NCI-H1436 (cell line): ENCODE data around the gene PURA.
A peak's percentile ranks its signal among the peaks of the same experiment; 100 is the strongest.

Experiments
- DNase-seq: peaks from one replicate; lab custom pipeline; 2025; lab: John Stamatoyannopoulos, UW

PURA gene

DNA sequence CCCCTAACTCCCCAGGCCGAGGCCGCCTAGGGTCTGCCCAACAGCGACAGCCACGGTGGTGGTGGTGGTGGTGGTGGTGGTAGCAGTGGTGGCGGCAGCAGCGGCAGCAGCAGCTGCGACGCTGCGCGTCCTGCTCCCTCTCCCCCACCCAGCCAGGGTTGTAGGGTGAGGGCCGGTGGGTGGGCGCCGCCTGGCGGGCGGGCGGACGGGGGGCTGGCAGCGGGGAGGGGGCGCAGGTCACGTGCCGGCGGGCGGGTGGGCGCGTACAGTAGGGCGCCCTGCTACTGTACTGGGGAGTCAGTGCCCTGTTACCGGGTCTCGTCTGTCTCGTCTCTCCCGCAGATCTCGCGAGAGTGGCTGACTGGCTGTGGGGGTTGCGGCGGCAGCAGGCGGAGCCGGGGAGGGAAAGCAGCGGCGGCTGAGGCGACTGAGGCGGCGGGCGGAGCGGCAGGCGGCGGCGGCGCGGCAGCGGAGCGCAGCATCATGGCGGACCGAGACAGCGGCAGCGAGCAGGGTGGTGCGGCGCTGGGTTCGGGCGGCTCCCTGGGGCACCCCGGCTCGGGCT is at the start of gene PURA:
Gene PURA, plus strand, starts transcription at position 411 of the 565 bp plus-strand sequence. Its CDS starts 73 bp downstream, at position 484.
- DNase-seq = peak; percentile 92

DNA sequence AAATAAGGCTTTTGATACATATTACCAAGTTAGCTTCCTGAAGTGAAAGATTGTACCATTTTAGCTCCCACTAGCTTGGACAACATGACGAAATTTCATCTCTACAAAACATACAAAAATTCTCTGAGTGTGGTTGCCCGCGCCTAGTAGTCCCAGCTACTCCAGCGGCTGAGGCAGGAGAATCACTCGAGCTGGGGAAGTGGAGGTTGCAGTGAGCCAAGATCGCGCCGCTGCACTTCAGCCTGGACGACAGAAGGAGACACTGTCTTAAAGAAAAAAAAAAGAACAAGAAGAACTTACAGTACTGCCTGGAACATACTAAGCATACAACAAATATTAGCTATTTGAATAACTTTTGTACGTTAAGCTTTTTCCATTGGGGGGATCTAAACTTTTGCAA is 41.1 kb upstream of the PURA start:
- no peak for DNase-seq

DNA sequence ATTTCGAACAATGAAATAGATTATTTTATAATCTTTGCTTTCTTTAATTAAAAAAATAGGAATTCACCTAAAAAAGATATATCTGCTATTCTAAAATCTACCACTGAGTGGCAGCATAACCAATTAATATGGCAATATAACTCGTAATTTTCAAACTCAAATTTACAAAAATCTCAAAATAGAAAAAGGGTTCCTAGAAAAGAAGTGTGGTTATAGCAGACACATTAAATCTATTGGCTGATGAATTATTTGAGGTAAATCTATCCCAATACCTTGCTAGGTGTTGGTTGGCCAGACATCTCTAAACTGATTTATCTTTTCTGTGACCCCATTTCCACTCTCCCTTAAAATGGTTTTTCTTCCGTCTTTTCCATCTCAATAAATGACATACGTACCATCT is 40.6 kb upstream of the PURA start:
- peak; percentile 1 for DNase-seq

DNA sequence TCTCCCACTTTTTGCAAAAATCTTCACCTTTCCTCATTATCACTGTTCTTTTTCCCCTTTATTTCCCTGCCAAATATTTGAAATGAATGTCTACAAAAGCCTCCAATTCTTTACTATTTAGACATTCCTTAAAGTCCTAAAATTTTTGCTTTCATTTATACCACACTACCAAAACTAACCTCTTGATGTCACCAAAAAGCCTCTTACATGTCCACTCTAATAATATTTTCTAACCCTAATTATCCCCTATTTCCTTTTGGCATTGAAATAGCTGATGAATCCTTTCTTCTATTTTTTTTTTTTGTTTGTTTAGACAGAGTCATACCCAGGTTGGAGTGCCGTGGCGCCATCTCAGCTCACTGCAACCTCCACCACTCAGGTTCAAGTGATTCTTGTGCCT is 38.5 kb upstream of the PURA start:
- DNase-seq = peak; percentile 5

- DNase-seq = no peak
These were observed 37.8 kb upstream of the PURA start for GRCh38 chr5:140076142-140076541.

GRCh38 chr5:140076788-140077187 is 37.1 kb upstream of the PURA start:
- no peak for DNase-seq

GRCh38 chr5:140083120-140083519 is 30.8 kb upstream of the PURA start:
- DNase-seq = no peak

- DNase-seq = no peak
These were observed 30.3 kb upstream of the PURA start for GRCh38 chr5:140083650-140084049.

- no peak for DNase-seq
These were observed 29.4 kb upstream of the PURA start for GRCh38 chr5:140084541-140084940.

DNA sequence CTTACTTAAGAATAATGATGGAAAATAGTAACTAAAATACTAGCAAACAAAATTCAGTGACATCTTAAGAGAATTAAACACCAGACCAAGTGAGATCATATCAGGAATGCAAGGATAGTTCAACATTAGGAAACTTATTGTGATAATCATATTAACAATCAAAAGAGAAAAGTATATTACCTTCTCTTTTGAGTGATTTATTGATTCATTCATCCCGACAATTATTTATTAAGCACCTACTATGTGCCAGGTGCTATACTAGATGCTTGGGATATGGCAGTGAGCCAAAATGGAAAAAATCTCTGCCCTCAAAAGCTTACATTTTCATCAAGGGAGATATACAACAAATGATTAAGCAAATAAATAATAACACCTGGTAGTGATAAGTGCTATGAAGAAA is 23.7 kb upstream of the PURA start:
- no peak for DNase-seq

- no peak for DNase-seq
These were observed 20.7 kb upstream of the PURA start for GRCh38 chr5:140093179-140093578.

DNA sequence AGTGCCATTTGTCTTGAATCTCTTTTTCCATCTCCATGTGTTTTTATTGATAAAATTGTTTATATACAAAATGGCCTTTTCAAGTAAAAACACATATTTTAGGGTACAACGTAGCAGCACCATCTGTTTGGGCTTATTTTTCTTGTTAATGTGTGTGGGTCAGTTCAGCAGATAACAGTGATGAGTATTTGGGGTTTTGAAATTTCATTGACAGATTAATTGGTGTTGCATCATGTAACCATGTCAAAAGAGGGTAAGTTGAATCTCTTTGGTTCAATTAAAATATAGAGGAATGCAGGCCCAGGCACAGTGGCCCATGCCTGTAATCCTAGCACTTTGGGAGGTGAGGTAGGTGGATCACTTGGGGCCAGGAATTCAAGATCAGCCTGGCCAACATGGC is 20.0 kb upstream of the PURA start:
- DNase-seq = no peak

GRCh38 chr5:140094889-140095288 is 19.0 kb upstream of the PURA start:
- DNase-seq = no peak

- no peak for DNase-seq
These were observed 12.7 kb upstream of the PURA start for GRCh38 chr5:140101179-140101578.

DNA sequence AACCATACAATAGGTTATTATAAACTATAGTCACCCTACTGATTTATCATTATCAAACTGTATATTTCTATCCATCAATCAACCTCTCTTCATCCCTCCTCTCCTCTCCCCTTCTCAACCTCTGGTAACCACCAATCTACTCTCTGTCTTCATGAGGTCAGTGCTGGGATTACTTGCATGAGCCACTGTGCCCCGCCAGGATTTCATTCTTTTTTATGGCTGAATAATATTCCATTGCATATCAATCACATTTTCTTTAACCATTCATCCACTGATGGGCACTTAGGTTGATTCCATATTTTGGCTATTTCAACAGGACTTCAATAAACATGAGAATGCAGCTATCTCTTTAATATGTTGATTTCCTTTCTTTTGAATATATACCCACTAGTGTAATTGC is 10.8 kb upstream of the PURA start:
- no peak for DNase-seq

DNA sequence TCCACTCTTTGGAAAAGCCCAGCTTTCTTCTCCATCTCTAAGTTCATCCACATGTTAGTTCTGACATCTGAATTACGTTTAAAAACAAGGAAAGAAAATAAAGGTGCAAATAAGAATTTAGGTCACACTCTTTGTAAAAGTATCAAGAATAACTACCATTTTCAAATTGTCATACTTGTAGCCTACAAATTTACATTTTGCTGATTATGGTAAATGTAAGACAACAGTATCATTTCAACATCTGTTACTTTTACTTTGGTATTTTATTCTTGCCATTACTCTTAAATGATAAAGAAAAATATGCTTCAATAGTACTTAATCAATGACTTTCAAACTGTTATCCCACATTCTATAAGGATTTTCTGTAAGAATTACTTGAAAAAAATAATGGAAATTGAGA is 9.8 kb upstream of the PURA start:
- no peak for DNase-seq

DNA sequence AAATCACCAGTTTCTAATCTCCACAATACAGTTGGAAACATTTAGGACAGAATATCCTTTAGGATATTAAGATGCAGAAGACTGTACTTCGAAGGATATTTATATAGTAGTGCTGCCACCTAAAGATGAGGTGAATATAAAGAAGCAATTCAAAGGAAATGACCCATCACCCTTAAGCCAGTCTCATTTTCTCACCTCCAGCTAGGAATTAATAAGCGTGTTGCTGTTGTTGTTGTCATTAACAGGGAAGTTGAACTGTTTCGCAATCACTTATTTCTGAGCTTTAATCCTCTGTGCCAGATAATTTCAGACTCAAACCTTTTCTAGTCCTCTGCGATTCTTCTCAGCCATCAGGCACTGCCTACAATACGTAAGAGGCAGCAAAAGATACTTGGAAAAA is 7.8 kb upstream of the PURA start:
- no peak for DNase-seq

DNA sequence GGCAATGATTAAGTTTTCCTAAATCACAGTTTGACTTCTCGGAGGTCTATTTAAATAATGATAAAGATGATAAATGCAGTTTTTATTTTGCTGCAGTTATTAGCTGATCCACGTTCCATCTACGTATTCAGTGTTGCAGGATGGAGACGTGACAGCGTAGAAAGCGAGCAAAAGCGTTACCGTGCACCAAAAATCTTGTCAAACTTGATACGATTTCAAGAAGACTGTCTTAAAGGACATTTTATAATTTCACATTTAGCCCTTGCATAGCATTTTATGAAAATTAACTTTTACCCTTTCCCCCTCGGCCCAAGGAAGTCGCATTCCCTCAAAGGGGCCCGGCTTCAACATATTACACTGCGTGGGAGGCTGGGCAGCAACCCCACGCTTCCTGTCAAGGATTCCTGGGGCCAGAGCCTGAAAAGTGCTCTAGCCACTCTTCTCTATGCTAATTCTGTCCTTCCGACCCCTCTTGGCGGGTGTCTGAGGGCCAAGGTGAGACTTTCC is 7.1 kb upstream of the PURA start:
- DNase-seq = no peak

GRCh38 chr5:140107312-140108092 is 6.4 kb upstream of the PURA start:
- peak; percentile 82 for DNase-seq

GRCh38 chr5:140108093-140109017 is 5.6 kb upstream of the PURA start:
- no peak for DNase-seq

GRCh38 chr5:140109018-140109758 is 4.7 kb upstream of the PURA start:
- no peak for DNase-seq
